ENCODE measurements around the gene TERT.

DNA sequence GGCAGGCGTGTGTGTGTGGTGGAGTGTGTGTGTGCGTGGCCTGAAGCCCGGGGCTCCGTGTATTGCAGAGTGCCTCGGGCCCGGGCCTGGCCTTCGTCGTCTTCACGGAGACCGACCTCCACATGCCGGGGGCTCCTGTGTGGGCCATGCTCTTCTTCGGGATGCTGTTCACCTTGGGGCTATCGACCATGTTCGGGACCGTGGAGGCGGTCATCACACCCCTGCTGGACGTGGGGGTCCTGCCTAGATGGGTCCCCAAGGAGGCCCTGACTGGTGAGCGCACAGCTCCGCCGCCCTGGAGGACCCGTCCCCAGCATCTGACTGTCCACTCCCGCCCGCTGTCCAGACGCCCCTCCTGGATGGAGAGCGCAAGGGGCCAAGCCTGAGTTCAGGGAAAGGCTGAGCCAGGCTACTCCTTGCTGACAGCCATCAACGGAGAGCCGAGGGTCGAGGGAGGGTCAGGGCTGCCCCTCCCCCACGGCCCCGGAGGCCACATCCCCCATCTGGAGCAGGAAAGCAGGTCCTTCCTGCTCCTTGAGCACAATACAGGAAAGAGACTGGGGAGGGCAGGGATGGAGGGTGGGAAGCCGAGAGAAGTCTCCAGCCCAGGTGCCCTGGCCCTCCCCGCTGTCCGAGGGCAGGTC is 51.3 kb downstream of the TERT start:
- TF ChIP-seq, protein P1, sequence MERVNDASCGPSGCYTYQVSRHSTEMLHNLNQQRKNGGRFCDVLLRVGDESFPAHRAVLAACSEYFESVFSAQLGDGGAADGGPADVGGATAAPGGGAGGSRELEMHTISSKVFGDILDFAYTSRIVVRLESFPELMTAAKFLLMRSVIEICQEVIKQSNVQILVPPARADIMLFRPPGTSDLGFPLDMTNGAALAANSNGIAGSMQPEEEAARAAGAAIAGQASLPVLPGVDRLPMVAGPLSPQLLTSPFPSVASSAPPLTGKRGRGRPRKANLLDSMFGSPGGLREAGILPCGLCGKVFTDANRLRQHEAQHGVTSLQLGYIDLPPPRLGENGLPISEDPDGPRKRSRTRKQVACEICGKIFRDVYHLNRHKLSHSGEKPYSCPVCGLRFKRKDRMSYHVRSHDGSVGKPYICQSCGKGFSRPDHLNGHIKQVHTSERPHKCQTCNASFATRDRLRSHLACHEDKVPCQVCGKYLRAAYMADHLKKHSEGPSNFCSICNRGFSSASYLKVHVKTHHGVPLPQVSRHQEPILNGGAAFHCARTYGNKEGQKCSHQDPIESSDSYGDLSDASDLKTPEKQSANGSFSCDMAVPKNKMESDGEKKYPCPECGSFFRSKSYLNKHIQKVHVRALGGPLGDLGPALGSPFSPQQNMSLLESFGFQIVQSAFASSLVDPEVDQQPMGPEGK (CRISPR knock-in tag; IDR thresholded peaks at IDR 0.05; ENCODE audit: borderline replicate concordance), result no peak
- TF ChIP-seq RARB (CRISPR knock-in tag; IDR thresholded peaks at IDR 0.05) (no peak), ZFP30 (CRISPR knock-in tag; IDR thresholded peaks at IDR 0.05) (no peak)

Data from SK-N-SH treated with all-trans-retinoic acid at 6 μM for 48 hours (cell line).